HG03139 (cell line): ENCODE data around the gene MYL3.

Experiments
- ATAC-seq: cut with Tn5 transposase; IDR thresholded peaks from one replicate; pipeline ENCODE4 v1.9.1; 2021; ENCODE audit not compliant: unreplicated experiment

Gene MYL3

DNA sequence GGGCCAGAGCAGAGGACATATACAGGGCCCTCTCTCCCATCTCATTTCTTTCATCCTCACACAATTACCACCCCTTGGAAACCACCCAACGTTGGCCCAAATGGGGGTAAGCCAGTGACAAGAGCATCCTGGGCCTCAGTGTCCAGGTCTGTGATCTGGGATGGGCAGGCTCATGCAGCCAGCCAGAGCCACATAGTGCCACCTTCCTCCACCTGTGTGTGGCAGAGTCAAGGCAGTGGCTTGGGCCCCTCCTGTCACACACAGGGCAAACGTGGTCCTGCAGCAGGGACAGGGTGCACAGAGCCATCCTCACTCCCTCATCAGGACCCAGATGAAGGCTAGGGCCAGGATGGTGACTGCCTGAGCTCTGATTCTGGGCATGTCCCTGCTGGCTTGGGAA lies 2.3 kb upstream of the MYL3 start:
- ATAC-seq, result no peak

DNA sequence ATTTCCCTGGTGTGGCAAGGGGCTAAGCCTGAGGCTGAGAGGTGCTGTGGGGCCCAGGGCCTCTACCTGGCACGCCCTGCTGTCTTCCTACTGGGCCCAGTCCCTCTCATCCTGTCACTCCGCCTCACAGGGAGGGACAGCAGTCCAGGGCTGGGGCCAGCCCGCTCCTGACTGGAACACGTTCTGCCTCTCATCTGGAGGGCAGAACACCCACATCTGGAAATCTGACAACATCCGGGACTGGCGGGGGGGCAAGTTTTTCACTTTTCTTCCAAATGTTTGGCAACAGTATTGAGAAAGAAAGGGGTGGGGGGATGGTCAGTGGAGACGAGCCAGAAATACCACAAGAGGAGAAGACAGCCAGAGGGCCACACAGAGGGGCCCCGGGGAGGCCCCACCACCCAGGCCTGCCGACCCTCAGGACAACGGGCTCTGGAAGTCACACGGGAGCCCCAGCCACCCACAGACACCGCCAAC lies 1.8 kb upstream of the MYL3 start:
- no peak for ATAC-seq

DNA sequence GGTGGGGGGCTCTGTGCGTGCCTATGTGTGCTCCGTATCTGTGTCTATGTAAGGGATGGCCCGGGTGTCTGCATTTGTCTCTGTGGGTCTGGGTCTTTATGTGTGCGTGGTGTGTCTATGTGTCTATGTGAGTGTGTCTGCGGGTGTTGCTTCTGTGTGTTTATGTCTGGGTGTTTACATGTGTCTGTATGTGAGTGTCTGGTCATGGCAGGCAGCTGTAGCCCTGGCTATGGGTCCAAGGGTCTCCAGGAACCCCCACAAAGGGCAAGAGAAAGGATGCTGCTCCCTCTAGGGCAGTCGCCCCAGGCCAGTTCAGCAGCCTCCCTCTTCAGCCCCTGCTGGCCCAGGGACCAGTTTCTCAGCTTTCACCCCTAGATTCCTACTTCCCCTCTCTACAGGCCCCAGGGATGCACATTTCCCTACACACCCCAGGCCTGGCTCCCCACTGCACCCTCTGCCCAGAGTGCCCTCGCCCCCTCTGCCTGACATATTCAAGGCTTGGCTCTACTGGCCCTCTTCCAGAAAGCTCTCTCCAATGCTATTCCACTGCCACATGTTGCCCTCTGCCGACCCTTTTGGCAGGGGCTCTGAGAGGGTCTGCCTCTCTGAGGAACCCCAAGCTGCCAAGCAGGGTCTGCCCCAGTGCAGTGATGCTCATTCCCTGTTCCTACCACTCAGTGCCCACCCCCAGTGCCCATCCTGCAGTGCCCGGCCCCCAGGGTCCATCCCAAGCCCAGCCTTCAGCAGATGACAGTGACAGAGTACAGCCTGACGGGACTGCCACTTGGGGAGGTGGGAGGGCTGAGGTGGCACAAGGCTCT lies 1.0 kb upstream of the MYL3 start:
- ATAC-seq, result no peak

DNA sequence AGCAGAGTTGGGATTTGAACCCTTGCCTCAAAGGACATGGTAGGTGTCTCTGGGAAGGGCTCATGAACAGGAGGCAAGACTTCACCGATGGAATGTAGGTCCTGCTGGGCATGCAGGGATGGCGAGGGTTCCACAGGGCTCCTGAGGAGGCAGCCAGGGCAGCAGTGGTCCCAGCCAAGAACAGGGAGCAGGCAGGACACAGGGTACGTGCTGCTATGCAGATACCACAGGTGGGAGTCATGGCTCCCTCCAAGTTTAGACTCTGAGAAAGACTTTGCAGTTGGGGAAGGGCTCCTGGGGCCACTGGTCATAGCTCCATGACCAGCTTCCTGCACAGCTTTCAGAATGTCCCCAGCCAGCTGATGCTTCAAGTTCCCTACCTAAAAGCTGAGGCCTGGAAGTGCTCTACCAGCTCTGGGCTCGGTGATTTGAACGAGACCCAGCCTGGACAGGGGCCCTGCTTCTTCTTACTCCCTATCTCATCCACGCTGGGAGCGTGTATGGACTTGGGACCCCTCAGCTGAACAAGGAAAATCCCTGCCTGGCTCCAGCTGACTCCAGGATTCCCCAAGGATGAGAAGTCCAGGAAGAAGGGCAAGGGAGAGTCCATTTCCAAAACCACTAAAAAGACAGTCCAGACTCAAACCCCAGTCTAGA lies 747 bp downstream of the MYL3 start:
- ATAC-seq, result no peak

DNA sequence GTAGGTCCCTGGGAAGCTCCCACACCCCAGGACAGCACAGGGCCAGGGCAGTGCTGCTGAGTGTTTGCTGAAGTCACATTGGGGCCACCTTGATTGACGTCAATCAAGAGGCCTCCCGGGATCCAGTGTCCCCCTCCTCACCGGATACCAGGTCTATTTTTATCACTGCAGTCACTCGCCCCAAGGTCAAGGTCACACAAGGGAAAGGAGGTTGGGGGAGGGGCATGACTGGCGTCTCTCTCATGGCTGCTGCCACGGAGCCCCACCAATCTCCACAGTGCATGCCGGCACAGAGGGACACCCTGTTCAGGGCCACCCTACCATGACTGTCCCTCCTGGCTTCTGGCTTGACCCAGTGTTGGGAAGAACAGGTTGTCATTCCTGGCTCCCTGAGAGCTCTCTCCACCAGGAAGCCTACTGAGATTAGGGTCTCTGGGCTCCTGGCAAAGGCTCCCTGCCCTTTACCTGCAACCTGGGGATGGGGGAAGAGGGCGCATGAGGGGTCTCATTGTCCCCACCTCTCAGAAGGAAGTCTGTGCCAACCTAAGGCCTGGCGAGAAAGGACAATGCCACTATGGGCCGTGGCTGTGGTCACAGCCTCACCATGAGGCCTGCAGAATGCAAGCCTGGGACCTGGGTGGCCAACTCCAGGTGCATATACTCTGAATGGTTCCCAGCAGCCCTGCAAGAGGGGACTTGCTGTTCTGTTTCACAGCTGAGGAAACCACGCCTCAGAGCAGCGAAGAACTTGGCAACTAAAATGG lies 1.5 kb downstream of the MYL3 start:
- no peak for ATAC-seq

DNA sequence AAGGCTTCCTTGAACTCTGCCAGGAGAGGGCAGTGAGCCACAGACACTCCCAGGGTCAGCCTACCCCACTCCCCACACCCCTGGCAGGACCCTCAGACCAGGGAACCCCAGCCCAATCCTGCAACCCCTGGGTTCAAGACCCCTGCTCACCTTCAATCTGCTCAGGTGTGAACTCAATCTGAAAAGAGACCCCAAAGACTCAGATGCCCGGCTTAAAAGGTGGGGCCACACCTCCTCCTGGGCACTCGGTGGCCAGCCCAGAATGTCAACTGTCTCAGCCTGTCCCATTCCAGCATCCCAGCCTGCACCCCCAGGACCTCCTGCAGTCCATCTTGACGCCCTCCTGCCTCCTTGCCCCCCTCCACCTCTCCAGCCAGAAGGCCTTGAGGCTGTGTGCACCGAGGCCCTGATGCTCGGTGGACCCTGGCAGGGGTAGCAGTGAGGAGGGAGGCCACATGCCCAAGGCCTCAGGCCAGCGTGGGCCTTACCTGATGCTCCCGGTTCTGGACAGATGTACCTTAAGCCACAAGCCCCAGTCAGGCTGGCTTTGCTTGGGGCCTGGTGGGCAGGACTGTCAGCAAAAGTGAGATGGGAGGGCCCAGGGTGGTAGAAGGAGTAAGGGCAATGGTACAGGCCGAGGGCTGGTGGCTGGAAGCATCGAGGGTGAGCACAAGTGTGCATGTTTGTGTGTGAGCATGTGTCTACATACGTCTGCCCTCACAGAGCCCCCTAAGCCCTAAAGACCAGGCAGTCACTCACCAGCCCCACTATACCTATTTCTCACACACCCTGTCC lies 2.2 kb downstream of the MYL3 start:
- no peak for ATAC-seq

DNA sequence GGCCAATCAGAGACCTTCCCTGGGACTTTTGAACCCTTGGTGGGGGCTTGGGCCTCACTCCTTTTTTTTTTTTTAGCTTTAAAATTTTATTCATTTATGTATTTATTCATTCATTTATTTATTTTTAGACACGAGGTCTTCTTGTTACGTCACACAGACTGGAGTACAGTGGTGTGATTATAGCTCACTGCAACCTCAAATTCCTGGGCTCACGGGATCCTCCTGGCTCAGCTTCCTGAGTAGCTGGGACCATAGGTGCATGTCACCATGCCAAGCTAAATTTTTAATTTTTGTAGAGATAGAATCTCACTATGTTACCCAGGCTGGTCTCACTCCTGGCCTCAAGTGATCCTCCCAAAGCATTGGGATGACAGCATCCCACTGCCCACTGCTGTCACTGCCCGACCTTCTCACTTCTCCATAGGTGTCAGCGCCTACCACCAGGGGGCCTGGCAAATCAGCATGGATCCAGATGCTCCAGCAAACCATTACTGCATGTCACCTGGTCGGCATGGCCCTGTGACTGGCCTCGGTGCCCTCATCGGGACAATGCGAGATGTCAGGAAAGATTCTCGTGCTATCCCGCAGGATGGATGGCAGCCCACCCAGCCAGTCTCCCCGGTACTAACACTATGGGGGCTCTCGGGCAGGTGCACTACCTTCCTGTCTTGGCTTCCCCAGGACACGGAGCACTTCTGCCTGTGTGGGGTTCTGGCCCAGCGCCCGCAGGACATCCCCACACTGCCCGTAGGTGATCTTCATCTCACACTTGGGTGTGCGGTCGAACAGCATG lies 3.0 kb downstream of the MYL3 start:
- ATAC-seq, result no peak

GRCh38 chr3:46859001-46859710 lies 4.1 kb downstream of the MYL3 start:
- no peak for ATAC-seq

GRCh38 chr3:46858456-46858855 lies 4.8 kb downstream of the MYL3 start:
- ATAC-seq, result no peak

DNA sequence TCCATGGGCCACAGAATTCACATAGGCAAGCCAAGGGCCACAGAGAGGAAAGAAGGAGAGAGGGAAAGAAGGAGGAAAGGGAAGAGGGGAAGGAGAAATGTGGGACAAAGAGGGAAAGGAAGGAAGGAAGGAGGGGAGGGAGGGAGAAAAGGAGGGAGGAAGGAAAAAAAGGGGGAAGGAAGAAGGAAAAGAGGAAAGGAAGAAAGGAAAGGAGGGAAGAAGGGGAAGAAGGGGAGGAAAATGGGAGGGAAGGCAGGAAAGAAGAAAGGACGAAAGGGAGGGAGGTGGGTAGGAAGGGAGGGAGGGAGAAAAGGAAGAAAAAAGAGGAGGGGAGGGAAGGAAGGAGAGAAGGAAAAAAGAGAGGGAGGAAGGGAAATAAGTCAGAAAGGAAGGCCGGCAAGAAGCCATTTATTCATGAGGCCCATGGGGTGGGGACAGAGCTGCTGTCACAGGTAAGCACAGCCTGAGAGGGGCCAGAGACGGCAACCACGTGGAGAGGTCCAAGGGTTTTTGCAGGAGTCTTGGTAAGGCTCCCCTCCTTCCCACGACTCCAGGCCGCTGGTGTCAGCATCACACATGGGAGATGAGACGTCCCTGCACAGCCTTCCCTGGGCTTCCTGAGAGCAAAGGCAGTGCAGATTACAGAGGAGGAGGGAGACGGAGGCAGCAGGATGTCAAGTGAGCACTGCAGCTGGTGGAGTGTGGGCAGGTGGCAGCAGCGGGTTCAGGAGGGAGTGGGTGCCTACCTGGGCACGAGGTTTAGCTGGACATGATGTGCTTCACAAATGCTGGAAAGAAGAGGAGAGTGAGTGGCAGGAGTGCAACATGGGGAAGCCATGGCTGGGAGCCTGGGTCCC lies 5.5 kb downstream of the MYL3 start:
- no peak for ATAC-seq

DNA sequence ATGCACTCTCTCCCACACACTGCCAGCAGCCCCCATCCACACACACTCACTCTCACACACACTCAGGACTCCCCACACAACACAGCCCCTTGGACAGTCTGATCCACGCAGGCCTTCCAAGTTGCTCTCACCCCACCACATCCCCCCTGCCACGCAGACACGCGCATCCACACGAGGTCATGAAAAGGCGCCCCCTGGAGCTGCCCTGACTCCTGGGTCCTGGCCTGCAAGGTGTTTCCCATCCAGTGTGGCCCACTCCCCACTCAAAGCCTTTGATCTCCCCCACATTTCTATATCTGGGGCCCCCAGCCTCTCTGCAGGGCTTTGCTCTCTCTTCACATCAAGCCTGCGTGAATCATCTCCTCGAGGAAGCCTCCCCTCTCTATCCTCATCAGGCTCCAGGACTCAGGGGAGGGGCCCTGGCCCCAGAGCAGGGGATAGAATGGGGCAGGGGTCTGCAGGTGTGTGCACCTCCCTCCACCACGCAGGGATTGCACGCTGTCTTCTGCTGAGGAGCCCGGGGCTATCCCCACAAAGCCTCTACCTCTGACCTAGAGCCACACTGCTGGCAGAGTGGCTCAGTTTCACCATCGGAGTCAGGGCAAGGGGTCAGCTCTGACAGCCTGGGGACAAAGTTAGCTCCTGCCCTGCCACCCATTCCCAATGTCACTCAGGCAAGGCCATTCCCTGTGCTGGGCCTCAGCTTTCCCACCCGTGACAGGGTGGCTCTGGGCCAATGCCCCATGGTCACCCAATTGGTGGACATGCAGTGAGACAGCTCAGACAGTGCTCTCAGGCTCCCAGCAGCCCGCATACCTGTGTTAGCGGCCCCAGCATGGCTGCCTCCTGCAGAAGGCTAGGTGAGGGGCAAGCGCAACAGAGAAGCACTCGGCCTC lies 6.4 kb downstream of the MYL3 start:
- no peak for ATAC-seq

DNA sequence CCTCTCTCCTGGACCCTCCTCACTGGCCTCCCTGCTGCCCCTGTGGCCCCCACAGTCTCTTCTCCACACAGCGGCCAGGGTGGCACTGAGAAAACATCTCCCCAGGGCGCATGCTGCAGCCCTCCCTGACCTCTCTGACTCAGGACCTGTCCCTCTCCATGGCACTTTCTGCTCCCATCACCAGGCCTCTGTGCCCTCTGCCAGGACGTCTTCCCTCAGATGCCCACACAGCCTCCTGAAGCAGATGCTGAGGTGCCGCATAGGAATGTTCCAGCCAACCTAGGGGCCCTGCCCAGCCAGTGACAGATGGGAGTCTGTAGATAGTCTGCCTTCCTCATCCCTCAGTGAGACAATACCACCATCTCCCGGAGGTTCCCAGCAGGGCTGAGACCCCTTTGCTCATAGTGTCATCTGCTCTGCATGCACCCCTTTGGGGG lies 8.7 kb downstream of the MYL3 start:
- no peak for ATAC-seq

GRCh38 chr3:46853441-46854415 lies 9.5 kb downstream of the MYL3 start:
- ATAC-seq, result no peak

GRCh38 chr3:46852839-46853355 lies 10.3 kb downstream of the MYL3 start:
- no peak for ATAC-seq

DNA sequence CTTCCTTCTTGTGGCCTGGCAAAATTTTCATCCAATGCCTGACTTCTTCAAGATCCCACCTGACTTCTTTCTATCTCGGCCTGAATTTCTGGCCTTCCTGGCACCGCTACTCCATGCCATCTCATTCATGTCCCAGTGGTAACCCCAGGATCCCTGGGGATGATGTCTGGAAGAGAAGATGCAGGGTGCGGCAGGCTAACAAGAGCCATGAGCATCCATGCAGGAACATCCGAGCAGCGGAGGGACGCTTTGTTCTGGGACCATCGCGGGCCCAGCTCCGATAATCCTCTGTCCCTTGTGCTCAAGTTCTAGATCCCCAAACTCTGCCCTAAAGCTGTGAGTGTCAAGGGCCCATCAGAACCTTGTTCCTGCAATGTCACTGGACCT lies 10.9 kb downstream of the MYL3 start:
- no peak for ATAC-seq
